GM21447 (cell line): ENCODE measurements around the gene CLK4.
"Not testable (repeated sequence)": the region's sequence is repeated elsewhere in the genome, so short reads cannot be mapped to it uniquely, and the experiment has no call there.

Source experiments
- ATAC-seq: cut with Tn5 transposase; IDR thresholded peaks from one replicate; pipeline ENCODE4 v1.9.1; 2021; ENCODE audit not compliant: unreplicated experiment

The CLK4 gene

DNA sequence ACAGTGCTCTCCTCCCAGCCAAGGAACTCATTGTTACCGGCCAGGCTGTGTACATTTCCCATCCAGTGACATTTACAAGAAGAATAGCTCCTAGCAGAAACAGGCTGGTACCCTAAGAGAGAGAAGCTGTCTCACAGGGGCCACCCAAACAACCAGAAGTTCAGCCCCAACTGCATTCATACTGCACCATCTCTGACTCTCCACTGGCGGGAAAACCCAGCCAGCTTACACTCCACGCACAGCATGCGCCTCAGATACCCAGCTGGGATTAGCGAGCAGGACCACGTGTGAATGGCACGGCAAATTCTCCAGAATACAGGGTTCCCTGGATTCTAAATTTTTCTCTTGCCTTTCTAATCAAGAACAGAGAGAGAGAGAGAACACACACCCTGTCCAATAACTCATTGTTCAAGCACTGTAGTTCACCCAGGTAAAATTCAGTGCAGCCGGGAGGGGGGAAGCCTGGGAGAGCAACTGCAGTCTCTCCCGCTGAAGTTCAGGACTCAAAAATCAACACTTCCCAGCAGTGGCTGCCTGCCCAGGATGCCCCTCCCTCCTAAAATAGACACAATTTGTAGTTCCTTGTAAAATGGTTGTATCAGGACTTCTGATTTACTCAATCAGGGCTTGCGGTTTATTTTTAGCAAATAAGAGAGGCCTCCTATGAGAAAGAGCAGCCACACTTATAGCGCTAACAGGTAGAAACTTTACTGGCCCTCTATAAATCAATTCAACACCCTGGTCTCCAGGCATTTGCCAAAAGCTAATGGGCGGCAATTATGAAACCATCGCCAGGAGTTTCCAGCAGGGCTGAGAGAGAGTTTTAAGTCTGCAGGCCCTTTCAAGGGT is 38.9 kb downstream of the CLK4 start:
- no peak for ATAC-seq

DNA sequence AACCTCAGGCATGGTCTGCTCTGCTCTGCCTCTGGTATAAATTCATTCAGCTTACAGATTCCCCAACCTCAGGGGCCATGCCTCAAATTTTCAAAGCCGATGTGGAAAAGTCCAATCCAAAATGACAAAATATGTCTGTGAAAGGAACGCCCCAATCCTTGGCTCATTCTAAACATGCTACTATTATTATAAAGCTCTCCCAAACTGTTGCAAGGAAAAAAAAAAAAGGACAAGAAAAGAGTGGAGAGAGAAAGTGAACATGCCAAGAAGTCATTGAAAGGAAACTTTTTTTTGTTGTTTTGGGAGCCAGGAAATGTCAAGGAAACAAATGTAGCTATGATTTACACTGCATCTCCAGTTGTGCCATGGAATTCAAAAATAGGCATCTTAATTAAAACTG is 40.5 kb downstream of the CLK4 start:
- ATAC-seq, result no peak

DNA sequence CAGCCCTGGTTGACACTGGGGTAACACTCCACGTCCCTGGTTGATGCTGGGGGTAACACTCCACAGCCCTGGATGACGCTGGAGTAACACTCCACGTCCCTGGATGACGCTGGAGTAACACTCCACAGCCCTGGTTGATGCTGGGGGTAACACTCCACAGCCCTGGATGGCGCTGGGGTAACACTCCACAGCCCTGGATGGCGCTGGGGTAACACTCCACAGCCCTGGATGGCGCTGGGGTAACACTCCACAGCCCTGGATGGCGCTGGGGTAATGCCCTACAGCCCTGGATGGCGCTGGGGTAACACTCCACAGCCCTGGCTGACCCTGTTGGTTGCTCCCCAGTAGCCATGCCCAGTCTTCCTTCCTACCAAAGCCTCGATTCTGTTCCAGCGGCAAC is 41.4 kb downstream of the CLK4 start:
- not testable (repeated sequence) for ATAC-seq

GRCh38 chr5:178583279-178583678 is 43.6 kb downstream of the CLK4 start:
- ATAC-seq, result no peak

DNA sequence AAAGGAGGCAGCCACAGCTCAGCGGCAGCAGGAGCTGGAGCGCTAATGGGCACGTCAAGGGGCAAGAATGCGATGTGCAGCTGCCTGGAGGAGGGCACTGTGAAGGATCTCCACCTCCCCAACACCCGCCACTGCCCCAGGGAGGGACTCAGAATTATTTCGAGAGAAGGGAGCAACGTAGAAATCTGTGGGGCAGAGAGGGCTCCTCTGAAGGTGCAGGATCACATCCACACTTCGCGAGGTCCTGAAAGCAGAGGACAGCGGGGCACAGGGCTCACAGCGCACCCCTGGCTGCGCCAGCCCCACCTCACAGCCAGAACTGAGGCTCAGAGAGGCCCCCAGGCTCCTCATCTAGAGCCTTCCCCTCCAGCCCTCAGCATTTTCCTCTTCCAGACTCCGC is 44.6 kb downstream of the CLK4 start:
- no peak for ATAC-seq

DNA sequence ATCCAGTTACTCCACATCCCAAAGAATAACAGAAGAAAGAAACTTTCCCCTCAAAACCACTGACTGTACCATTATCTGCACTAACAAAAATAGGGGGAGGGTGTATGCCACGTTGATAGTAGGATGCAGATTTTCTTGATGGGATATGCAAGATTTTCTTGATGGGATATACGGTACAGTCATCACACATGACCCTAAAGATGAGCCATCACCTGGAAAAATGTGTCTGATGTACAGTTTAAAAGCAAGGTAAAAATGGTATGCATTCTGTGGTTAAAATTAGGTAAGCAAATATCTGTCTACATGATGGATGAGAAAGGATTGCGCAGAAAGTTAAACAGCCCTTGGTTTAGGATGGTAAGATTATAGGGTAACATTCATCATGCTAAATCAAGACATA is 45.2 kb downstream of the CLK4 start:
- no peak for ATAC-seq

DNA sequence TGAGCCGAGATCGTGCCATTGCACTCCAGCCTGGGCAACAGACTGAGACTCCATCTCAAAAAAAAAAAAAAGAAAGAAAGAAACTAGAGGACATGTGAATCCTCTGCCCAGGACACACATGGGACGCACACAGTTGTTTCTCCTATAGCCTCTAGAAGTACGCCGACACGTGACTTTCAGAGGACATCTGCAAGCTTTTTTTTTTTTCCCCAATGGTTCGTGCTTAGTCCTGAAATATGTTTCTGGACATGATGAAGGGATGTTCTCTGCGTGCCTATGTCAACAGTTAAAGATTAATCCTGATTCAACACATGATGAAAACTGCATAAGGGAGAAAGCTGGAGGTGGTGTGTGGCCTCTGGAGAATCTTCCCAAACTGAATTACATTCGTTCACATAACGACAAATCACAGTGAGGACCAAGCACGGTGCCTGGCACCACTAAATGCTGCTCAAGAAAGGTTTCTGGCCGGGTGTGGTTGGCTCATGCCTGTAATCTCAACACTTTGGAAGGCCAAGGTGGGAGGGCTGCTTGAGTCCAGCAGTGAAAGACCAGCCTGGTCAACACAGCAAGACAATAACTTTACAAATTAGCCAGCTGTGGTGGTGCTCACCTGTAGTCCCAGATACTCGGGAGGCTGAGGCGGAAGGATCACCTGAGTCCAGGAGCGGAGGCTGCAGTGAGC is 46.4 kb downstream of the CLK4 start:
- ATAC-seq, result no peak

DNA sequence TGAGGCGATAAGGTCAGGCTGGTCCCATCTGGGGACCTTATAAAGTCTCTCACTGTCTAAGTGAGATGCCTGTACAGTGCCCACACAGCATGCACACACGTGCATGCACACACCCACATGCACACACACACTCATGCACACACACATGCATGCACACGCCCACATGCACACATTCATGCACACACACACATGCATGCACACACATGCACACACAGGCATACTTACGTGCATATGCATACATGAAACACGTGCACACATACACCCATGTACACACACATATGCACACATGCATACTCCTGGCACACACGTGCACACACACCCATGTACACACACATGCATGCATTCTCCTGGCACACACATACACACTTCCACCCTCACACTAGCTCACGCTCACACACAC is 48.9 kb downstream of the CLK4 start:
- ATAC-seq, result no peak

DNA sequence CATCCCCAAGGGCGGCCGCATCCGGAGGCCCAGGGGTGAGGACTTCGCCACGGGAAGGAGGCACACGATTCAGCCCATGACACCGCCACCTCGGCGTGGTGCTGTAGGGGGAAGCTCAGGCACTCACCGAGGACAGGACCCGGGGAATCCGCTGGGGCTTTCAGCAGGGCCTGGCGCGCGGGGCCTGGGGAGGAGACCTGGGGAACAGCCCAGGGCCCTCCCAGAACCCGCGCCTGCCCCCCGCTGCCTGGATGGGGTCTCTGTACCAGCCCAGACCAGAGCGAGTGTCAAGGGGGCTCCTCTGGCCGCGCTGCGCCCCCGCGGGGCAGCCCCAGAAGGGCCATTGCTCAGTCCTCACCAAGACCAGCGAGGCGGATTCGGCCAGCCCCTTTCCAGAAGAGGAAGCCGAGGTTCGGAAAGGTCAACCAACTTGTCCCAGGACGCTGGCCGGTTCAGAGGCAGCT is 49.4 kb downstream of the CLK4 start:
- no peak for ATAC-seq

GRCh38 chr5:178576591-178577351 is 50.1 kb downstream of the CLK4 start:
- ATAC-seq, result no peak

DNA sequence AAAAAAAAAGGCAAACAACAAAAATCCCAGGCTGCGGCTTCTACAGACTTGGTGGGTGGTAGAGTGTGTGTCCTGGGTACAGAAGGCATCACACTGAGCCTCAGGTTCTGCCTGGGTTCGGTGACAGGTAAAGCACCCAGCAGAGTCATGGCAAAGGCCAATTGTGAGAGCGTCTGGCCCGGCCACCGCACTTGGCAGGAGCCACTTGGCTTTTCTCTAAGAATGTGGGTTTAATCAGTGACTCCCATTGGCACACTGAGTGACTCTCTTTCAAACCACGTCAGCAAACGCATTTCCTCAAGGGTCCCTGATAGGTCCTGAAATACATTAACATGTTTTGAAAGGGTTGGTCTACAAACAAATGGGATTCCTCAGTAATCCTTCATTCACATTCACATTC is 53.6 kb downstream of the CLK4 start:
- ATAC-seq, result no peak

DNA sequence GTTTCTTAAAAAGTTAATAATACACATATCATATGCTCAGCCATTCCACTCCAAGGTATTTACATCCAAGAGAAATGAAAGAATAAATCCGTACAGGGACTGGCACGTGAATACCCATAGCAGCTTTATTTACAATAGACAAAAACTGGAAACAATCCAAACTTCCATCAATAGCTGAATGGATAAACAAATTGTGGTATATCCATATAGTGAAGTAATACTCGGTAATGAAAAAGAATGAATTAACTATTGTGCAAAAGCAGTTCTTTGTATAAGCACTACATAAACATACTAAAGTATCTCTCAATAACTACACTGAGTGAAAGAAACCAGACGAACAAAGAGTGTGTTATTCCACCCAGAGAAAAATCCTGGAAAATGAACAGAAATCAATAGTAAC is 54.2 kb downstream of the CLK4 start:
- ATAC-seq, result no peak

DNA sequence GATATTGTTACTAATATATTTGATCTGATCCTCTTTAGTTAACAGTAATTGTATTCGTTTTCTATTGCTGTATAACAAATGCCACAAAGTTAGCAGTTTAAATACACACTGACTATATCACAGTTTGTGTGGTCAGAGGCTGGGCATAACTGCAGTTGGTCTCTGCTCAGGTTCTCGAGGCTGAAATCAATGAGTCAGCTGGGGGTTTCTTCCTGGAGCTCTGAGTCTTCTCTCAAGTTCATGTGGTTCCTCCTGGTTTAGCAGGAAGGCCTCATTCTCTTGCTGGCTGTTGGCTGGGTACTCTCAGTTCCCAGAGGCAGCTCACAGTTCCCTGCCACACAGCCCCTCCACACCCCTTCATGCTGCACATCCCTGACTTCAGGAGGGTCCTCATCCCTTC is 57.4 kb downstream of the CLK4 start:
- no peak for ATAC-seq

DNA sequence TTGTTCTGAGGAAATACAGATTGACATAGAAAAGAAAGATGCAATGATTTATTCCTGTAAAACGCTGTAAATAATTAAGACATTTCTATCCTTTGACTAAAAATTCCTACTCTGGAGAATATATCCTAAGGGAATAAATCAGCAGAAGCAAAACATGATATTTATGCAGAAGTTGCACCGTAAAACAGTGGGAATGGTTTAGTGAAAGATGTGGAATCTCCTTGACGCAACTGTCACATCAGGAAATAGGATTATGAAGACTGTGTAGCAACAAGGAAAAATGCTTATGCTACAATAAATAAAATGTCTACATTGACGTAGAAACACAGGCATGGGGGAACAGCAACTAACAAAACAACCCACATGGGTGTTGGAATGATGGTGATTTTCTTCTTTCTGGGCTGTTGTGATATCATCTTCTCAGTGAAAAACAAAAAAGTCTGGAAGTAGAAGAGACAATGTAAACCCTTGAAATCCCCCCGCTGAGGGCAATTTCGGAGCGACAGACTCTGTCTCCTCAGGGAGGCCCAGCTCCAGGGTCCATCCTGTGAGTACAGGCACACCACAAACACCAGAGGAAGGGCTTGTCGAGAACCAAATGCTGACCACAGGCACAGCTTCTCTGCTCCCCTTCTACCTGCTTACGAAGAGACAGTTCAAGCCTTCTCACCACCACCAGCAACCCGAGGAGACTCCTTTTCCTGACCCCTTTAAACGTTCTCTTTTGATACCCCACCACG is 61.9 kb downstream of the CLK4 start:
- no peak for ATAC-seq

DNA sequence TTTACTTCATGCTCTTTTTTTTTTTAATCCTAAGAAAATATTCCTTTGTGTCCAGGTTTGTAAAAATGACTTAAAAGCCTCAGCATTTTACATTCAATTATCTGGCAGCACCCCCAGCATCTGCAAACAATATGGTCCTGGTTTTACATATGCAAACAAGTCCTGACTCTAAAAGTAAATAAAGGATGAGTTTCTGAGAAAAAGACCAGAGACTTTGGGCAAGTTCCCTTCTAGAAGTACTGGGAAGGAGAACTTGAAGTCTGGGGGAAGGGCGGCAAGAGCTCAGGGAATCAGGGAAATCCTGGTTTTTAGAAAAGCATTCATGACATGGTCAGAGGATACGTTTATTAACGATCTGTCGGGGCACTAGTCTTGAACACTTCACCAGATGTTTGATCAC is 62.5 kb downstream of the CLK4 start:
- no peak for ATAC-seq

- no peak for ATAC-seq
Measured at GRCh38 chr5:178563621-178564020, 63.2 kb downstream of the CLK4 start.

DNA sequence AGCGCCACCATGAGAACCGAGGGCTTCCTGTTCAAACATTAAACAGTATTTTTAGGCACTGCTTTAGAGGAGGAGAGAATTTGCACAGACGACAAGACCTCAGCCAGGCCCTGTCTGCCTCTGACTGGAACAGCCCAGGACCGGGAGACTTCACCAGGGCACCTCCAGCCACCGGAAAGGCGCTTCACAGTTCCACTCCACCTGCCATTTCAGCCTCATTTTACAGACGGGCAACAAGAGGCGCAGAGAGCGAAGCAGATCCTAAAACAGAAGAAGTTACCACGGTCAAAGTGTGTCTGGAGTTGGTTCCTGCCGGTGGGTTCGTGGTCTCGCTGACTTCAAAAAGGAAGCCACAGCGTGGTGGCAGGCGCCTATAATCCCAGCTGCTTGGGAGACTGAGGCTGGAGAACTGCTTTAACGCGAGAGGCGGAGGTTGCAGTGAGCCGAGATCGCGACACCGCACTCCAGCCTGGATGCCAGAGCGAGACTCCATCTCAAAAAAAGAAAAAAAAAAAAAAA is 65.0 kb downstream of the CLK4 start:
- ATAC-seq, result no peak

DNA sequence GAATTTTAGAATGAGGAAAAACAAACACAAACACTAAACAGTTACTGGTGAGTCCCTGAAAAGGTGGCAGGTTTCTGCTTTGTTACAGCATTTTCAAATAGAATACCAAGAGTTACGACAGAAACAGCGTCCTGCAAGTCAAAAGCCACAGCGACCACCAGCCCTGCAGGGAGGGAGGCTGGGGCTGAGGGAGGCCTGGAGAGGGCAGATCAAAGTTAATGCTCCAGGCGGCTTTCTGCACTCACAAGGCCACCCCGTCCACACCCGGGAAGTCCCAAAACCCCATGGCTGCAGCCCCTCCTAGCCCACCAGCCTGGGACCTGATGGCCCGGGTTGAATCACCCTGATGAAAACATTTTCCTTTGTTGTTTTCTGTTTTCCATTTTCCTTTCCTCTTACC is 65.9 kb downstream of the CLK4 start:
- ATAC-seq, result no peak

- no peak for ATAC-seq
Measured at GRCh38 chr5:178557416-178557815, 69.4 kb downstream of the CLK4 start.

GRCh38 chr5:178555771-178556211 is 71.1 kb downstream of the CLK4 start:
- ATAC-seq, result no peak

GRCh38 chr5:178555005-178555404 is 71.8 kb downstream of the CLK4 start:
- no peak for ATAC-seq
